Neural cell (in vitro differentiated cells): ENCODE data around the gene PPFIA1.

ENCODE experiments used
- EP300 ChIP-seq: fragments of 450-650 bp; conservative IDR thresholded peaks from 2 replicates; pipeline ENCODE4 v1.6.1; 2014; ENCODE audit warnings: antibody characterized with exemption, mild to moderate bottlenecking, moderate library complexity; ENCODE audit not compliant: poor library complexity, severe bottlenecking
- EZH2 ChIP-seq: fragments of 200-600, 300-800 bp; shearing (Covaris generic), sonication (generic); IDR thresholded peaks from 2 replicates; pipeline ENCODE4 v1.6.1; 2014; ENCODE audit warnings: antibody characterized with exemption, low read length, borderline replicate concordance, mild to moderate bottlenecking; ENCODE audit not compliant: insufficient read depth, poor library complexity, severe bottlenecking
- RAD21 ChIP-seq: fragments of 450-650 bp; conservative IDR thresholded peaks from 2 replicates; pipeline ENCODE4 v1.6.1; 2014; ENCODE audit warnings: antibody characterized with exemption, mild to moderate bottlenecking, moderate library complexity
- SMC3 ChIP-seq: fragments of 450-650 bp; conservative IDR thresholded peaks from 2 replicates; pipeline ENCODE4 v1.6.1; 2014; ENCODE audit warnings: antibody characterized with exemption, mild to moderate bottlenecking, moderate library complexity; ENCODE audit not compliant: poor library complexity
- TAF1 ChIP-seq: IDR thresholded peaks from 2 replicates; pipeline ENCODE4 v1.6.1; 2012; ENCODE audit warnings: low read depth
- TF ChIP-seq, protein P1 (sequence below): fragments of 450-650 bp; IDR thresholded peaks from 2 replicates; pipeline ENCODE4 v1.5.1; 2014; ENCODE audit warnings: antibody characterized with exemption, mild to moderate bottlenecking, moderate library complexity; ENCODE audit not compliant: poor library complexity, severe bottlenecking
- TF ChIP-seq, protein P2 (sequence below): IDR thresholded peaks from 2 replicates; pipeline ENCODE4 v1.6.1; 2012; ENCODE audit warnings: borderline replicate concordance

DNA sequence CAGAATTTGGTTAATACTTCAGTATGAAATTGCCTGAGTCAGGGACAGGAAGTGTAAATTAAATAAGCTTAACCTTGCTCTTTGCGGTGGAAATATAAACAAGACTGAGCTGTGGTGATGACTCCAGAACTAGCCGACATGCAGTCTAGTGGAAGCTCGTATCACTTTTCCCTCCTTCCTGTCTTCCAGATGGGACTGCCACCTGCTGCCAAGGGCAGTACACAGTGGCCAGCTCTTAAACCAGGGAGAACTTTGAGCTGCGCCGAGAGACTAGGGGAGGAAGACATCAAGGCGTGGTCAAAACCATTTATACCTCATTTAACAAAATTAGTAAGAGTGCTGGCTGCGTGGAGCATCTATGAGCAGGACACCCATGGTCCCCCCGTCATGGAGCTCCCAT is 96.6 kb downstream of the PPFIA1 start:
- TF ChIP-seq, protein P1, sequence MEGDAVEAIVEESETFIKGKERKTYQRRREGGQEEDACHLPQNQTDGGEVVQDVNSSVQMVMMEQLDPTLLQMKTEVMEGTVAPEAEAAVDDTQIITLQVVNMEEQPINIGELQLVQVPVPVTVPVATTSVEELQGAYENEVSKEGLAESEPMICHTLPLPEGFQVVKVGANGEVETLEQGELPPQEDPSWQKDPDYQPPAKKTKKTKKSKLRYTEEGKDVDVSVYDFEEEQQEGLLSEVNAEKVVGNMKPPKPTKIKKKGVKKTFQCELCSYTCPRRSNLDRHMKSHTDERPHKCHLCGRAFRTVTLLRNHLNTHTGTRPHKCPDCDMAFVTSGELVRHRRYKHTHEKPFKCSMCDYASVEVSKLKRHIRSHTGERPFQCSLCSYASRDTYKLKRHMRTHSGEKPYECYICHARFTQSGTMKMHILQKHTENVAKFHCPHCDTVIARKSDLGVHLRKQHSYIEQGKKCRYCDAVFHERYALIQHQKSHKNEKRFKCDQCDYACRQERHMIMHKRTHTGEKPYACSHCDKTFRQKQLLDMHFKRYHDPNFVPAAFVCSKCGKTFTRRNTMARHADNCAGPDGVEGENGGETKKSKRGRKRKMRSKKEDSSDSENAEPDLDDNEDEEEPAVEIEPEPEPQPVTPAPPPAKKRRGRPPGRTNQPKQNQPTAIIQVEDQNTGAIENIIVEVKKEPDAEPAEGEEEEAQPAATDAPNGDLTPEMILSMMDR, result no peak
- TF ChIP-seq EP300 (no peak), EZH2 (no peak), RAD21 (no peak), TAF1 (no peak), SMC3 (no peak)
- TF ChIP-seq, protein P2, sequence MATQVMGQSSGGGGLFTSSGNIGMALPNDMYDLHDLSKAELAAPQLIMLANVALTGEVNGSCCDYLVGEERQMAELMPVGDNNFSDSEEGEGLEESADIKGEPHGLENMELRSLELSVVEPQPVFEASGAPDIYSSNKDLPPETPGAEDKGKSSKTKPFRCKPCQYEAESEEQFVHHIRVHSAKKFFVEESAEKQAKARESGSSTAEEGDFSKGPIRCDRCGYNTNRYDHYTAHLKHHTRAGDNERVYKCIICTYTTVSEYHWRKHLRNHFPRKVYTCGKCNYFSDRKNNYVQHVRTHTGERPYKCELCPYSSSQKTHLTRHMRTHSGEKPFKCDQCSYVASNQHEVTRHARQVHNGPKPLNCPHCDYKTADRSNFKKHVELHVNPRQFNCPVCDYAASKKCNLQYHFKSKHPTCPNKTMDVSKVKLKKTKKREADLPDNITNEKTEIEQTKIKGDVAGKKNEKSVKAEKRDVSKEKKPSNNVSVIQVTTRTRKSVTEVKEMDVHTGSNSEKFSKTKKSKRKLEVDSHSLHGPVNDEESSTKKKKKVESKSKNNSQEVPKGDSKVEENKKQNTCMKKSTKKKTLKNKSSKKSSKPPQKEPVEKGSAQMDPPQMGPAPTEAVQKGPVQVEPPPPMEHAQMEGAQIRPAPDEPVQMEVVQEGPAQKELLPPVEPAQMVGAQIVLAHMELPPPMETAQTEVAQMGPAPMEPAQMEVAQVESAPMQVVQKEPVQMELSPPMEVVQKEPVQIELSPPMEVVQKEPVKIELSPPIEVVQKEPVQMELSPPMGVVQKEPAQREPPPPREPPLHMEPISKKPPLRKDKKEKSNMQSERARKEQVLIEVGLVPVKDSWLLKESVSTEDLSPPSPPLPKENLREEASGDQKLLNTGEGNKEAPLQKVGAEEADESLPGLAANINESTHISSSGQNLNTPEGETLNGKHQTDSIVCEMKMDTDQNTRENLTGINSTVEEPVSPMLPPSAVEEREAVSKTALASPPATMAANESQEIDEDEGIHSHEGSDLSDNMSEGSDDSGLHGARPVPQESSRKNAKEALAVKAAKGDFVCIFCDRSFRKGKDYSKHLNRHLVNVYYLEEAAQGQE, result no peak
